Endothelial cell of umbilical vein (primary cell): ENCODE results near the gene AADACL4. TPM values are rescaled to one million over a fixed set of nuclear protein-coding genes. Genes with fewer than 3 reads are reported as not detected.

Source experiments
- BruUV-seq: library from RNA; stranded (reverse); fragments of 400-500 nt; replicated peaks from 2 replicates; lab custom pipeline; 2021; lab: Mats Ljungman, UMichigan
- CTCF ChIA-PET: fragments of 300-600, 350-600 bp; sonication (Branson Sonifier 250); formaldehyde crosslinking; loops from one replicate; lab custom pipeline; 2021; ENCODE audit warnings: antibody characterized with exemption, inconsistent platforms; lab: Charles Lee
- POLR2A ChIA-PET: fragments of 300-600, 350-600 bp; sonication (Branson Sonifier 250); formaldehyde crosslinking; loops from one replicate; lab custom pipeline; 2021; ENCODE audit warnings: antibody characterized with exemption, inconsistent platforms; lab: Charles Lee
- DNase-seq: peaks from one replicate; pipeline ENCODE4 v3.0.0-alpha.2; 2011; ENCODE audit warnings: low read depth, low spot score
- FAIRE-seq: peaks from 2 replicates; lab custom pipeline; 2011; peaks lifted over from hg19 to GRCh38; lab: Jason Lieb, UNC
- H2AFZ ChIP-seq: 2 replicates; pipeline ENCODE4 v1.6.0; 2012; ENCODE audit warnings: low read depth, low read length, control low read depth, inconsistent platforms
- H3K27ac ChIP-seq: 2 replicates; pipeline ENCODE4 v1.5.1; 2011; ENCODE audit warnings: low read depth, mild to moderate bottlenecking, control low read depth, low read length, moderate library complexity; ENCODE audit not compliant: insufficient read depth
- H3K27me3 ChIP-seq, 2 experiments: 2 replicates each; pipeline versions ENCODE4 v1.6.0 to v1.6.1; 2011; ENCODE audit warnings: low read length in 2 of 2, mixed read lengths in 1 of 2; ENCODE audit not compliant: control insufficient read depth in 2 of 2, insufficient read depth in 2 of 2
- H3K36me3 ChIP-seq, 2 experiments: 2 replicates in 1 of 2; 3 replicates in 1 of 2; pipeline ENCODE4 v1.5.1; 2011; ENCODE audit warnings: low read length in 2 of 2, mild to moderate bottlenecking in 1 of 2, moderate library complexity in 1 of 2; ENCODE audit not compliant: control insufficient read depth in 2 of 2, insufficient read depth in 2 of 2; ENCODE audit errors: extremely low read depth in 1 of 2
- H3K4me1 ChIP-seq: 3 replicates; pipeline ENCODE4 v1.5.1; 2011; ENCODE audit warnings: mild to moderate bottlenecking, low read length; ENCODE audit not compliant: control insufficient read depth, insufficient read depth; ENCODE audit errors: extremely low read depth
- H3K4me2 ChIP-seq: 2 replicates; pipeline ENCODE4 v1.6.1; 2011; ENCODE audit warnings: low read length, control low read depth, mixed read lengths; ENCODE audit not compliant: insufficient read depth
- H3K4me3 ChIP-seq, 3 experiments: fragments of 200-600 bp in 1 of 3; sonication (generic), shearing (Covaris generic) in 1 of 3; replicated peaks in 1 of 3; 2 replicates each; pipeline ENCODE4 v1.5.1; 2011 to 2016; ENCODE audit warnings: control low read depth in 3 of 3, low read length in 3 of 3, mild to moderate bottlenecking in 2 of 3, inconsistent platforms in 1 of 3, low read depth in 1 of 3, moderate library complexity in 1 of 3; ENCODE audit not compliant: insufficient read depth in 1 of 3
- H3K79me2 ChIP-seq: 2 replicates; pipeline ENCODE4 v1.6.0; 2012; ENCODE audit warnings: low read length, inconsistent platforms; ENCODE audit not compliant: control insufficient read depth, insufficient read depth
- H3K9ac ChIP-seq: replicated peaks from 2 replicates; pipeline ENCODE3; 2011; ENCODE audit warnings: low read length, control low read depth; ENCODE audit not compliant: insufficient read depth; ENCODE audit errors: extremely low read depth
- H3K9me1 ChIP-seq: replicated peaks from 3 replicates; pipeline ENCODE4 v1.6.0; 2011; ENCODE audit warnings: mild to moderate bottlenecking, low read length; ENCODE audit not compliant: control insufficient read depth, insufficient read depth; ENCODE audit errors: extremely low read depth
- H3K9me3 ChIP-seq: replicated peaks from 2 replicates; pipeline ENCODE4 v1.5.1; 2012; ENCODE audit warnings: low read length, inconsistent platforms; ENCODE audit not compliant: control insufficient read depth, insufficient read depth
- H4K20me1 ChIP-seq: replicated peaks from 2 replicates; pipeline ENCODE3; 2011; ENCODE audit warnings: mild to moderate bottlenecking, low read length; ENCODE audit not compliant: control insufficient read depth, insufficient read depth; ENCODE audit errors: extremely low read depth
- CTCF ChIP-seq, 2 donors: IDR thresholded peaks; 1 replicate in 1 of 2; 2 replicates in 1 of 2; pipeline ENCODE4 v1.5.1; 2011; ENCODE audit warnings: low read length in 2 of 2, mild to moderate bottlenecking in 2 of 2, moderate library complexity in 2 of 2, control low read depth in 1 of 2, inconsistent platforms in 1 of 2, low read depth in 1 of 2; ENCODE audit not compliant: insufficient read depth in 1 of 2; ENCODE audit errors: extremely low read depth in 1 of 2
- EZH2 ChIP-seq: IDR thresholded peaks from 2 replicates; pipeline ENCODE4 v1.6.1; 2012; ENCODE audit warnings: borderline replicate concordance, low read depth, mild to moderate bottlenecking, moderate library complexity, low read length, inconsistent platforms; ENCODE audit not compliant: severe bottlenecking
- FOS ChIP-seq: IDR thresholded peaks from 2 replicates; pipeline ENCODE4 v1.6.1; 2011; ENCODE audit warnings: mild to moderate bottlenecking, low read length, moderate library complexity, borderline replicate concordance; ENCODE audit not compliant: insufficient read depth
- GATA2 ChIP-seq: IDR thresholded peaks from 2 replicates; pipeline ENCODE4 v1.7.0; 2011; ENCODE audit warnings: low read depth, mild to moderate bottlenecking, moderate library complexity, mixed read lengths, low read length; ENCODE audit not compliant: insufficient read length, insufficient read depth
- JUN ChIP-seq: IDR thresholded peaks from 2 replicates; pipeline ENCODE4 v1.6.1; 2011; ENCODE audit warnings: borderline replicate concordance, low read depth; ENCODE audit not compliant: insufficient read length, insufficient read depth
- MAX ChIP-seq: IDR thresholded peaks from 2 replicates; pipeline ENCODE4 v1.6.1; 2011; ENCODE audit not compliant: insufficient read depth, insufficient read length
- MYC ChIP-seq: IDR thresholded peaks from one replicate; pipeline ENCODE4 v1.6.1; 2011; ENCODE audit warnings: mild to moderate bottlenecking, low read depth, low read length
- POLR2A ChIP-seq: IDR thresholded peaks from 2 replicates; pipeline ENCODE4 v1.6.1; 2012; ENCODE audit warnings: low read depth, mild to moderate bottlenecking, control low read depth, low read length
- POLR2AphosphoS5 ChIP-seq: IDR thresholded peaks from 2 replicates; pipeline ENCODE4 v1.6.1; 2012; ENCODE audit warnings: low read depth, mild to moderate bottlenecking, control low read depth, low read length, moderate library complexity; ENCODE audit not compliant: insufficient read depth
- dilution Hi-C: fragments of 300-500 bp; cut with MboI; formaldehyde crosslinking; loops from one replicate; pipeline ENCODE4 v1.15.0; 2019; ENCODE audit warnings: low sequenced_read_pairs; ENCODE audit not compliant: extremely low pct_ligation_motif_present
- intact Hi-C: fragments of 100-400 bp; cut with micrococcal nuclease; formaldehyde crosslinking; loops from one replicate; pipeline ENCODE4 v1.10.0; 2022
- polyA plus RNA-seq, 4 experiments: library from polyadenylated mRNA; depleted of rRNA in 3 of 4; stranded (reverse) in 3 of 4; unstranded in 1 of 4; fragments of >200 nt; gene quantifications; 2 replicates each; pipeline versions ENCODE4 v1.2.1 to v1.2.3, GENCODE V29; 2011 to 2012; ENCODE audit warnings: missing spikeins in 1 of 4
- total RNA-seq: library from RNA; stranded (reverse); gene quantifications from 2 replicates; pipeline ENCODE4 v1.2.3, GENCODE V29; 2021

The AADACL4 gene
- total and polyA plus RNA-seq, 2 donors (not counting 3 experiments of a cell fraction or from before 2014, with no cell fraction given): not detected

GRCh38 chr1:12706061-12706460, 62.2 kb downstream of the AADACL4 start:
- no peaks in the 10 kb centered on the region for H3K4me1 ChIP-seq
- H3K79me2 ChIP-seq: no peaks in the 10 kb centered on the region
- no peaks in the 10 kb centered on the region for H3K9me1 ChIP-seq
- intact Hi-C loops: no loop called here
- no peaks in the 10 kb centered on the region for H4K20me1 ChIP-seq
- H3K4me3 ChIP-seq: no peak overlapping the region
- BruUV-seq: no TSS peak
- no peak overlapping the region for H3K27ac ChIP-seq
- H3K4me2 ChIP-seq: no peak overlapping the region
- H3K27me3 ChIP-seq: no peaks in the 10 kb centered on the region
- no peaks in the 10 kb centered on the region for H3K9me3 ChIP-seq
- H3K9ac ChIP-seq: no peak overlapping the region
- dilution Hi-C loops: no loop called here
- CTCF ChIA-PET: no interaction called here
- FAIRE-seq (no peak), DNase-seq (no peak)
- H2AFZ ChIP-seq: no peak overlapping the region
- POLR2A ChIA-PET: no interaction called here
- TF ChIP-seq POLR2AphosphoS5: no peak
- no peak for TF ChIP-seq FOS
- no peak for TF ChIP-seq MAX
- no peak for TF ChIP-seq EZH2
- TF ChIP-seq POLR2A: no peak
- TF ChIP-seq MYC: no peak
- TF ChIP-seq GATA2: no peak
- no peak for TF ChIP-seq JUN
- TF ChIP-seq CTCF (IDR thresholded peaks at IDR 0.05; ENCODE audit: extremely low read depth in 1 of 2, insufficient read depth in 1 of 2, low read depth in 1 of 2, low read length in 2 of 2): no peak
- H3K36me3 ChIP-seq: no peaks in the 10 kb centered on the region
